Measurements from ENCODE around the gene GCSAM. TPM values are rescaled to one million over a fixed set of nuclear protein-coding genes. Genes with fewer than 3 reads are reported as not detected.

The GCSAM gene
- total RNA-seq, result 1 to 10 TPM in 2 of 4 donors, under 1 TPM in 2; 0.26 to 3.0 (median 0.85) TPM

- no peaks in the 10 kb centered on the region for H3K36me3 ChIP-seq
- no peak for DNase-seq
- no peaks in the 10 kb centered on the region for H3K27me3 ChIP-seq
- H3K27ac ChIP-seq, result peak within 1 kb of the TSS in 2 of 4 donors; percentile 6 to 58
- no peaks in the 10 kb centered on the region for H3K9me3 ChIP-seq
- intact Hi-C loops (cut with DNase I), result no loop called here
- 7 to 9% methylated on average over 3 to 4 of the region's 5 CpGs for WGBS, 2 donors
- H3K4me1 ChIP-seq, result peaks cover 0 to 23% (median 0%) of the 10 kb centered on the region in 3 donors
- peak within 1 kb of the TSS; percentile 1 to 49 (median 8) for H3K4me3 ChIP-seq
- TF ChIP-seq CTCF (IDR thresholded peaks at IDR 0.05) (no peak), POLR2A (IDR thresholded peaks at IDR 0.05) (peak in 1 of 4 donors; percentile 41)
Measured at GRCh38 chr3:112132975-112133448, at the start of gene GCSAM. TSS of gene GCSAM (minus strand) at chr3:112133248. CDS start at chr3:112133120, 128 bp downstream.

GRCh38 chr3:112175646-112176045 is 42.6 kb upstream of the GCSAM start:
- Histone ChIP-seq H3K4me3 (no peak overlapping the region), H3K36me3 (no peaks in the 10 kb centered on the region), H3K27ac (no peak overlapping the region), H3K9me3 (no peaks in the 10 kb centered on the region), H3K27me3 (no peaks in the 10 kb centered on the region), H3K4me1 (no peaks in the 10 kb centered on the region)
- no peak for DNase-seq
- TF ChIP-seq CTCF (IDR thresholded peaks at IDR 0.05), result no peak
- no peak for TF ChIP-seq POLR2A (IDR thresholded peaks at IDR 0.05)
- WGBS, 2 donors, result 75 to 93% methylated on average over 3 to 5 of the region's 6 CpGs
- intact Hi-C loops (cut with DNase I), result no loop called here

GRCh38 chr3:112175037-112175436 is 42.0 kb upstream of the GCSAM start:
- DNase-seq, result no peak
- intact Hi-C loops (cut with DNase I), result no loop called here
- H3K27me3 ChIP-seq, result no peaks in the 10 kb centered on the region
- H3K9me3 ChIP-seq, result no peaks in the 10 kb centered on the region
- no peak for TF ChIP-seq CTCF (IDR thresholded peaks at IDR 0.05)
- no peak for TF ChIP-seq POLR2A (IDR thresholded peaks at IDR 0.05)
- H3K36me3 ChIP-seq, result no peaks in the 10 kb centered on the region
- WGBS, 2 donors, result 100% methylated on average over 4 of the region's 5 CpGs; no CpG with 5 or more reads in 1 of the 2 donors
- H3K4me1 ChIP-seq, result no peaks in the 10 kb centered on the region
- H3K4me3 ChIP-seq, result no peak overlapping the region
- no peak overlapping the region for H3K27ac ChIP-seq

- WGBS, 2 donors, result 84% methylated on average over 3 of the region's 3 CpGs
- no peaks in the 10 kb centered on the region for H3K4me1 ChIP-seq
- H3K9me3 ChIP-seq, result no peaks in the 10 kb centered on the region
- no peaks in the 10 kb centered on the region for H3K27me3 ChIP-seq
- TF ChIP-seq POLR2A (IDR thresholded peaks at IDR 0.05) (no peak), CTCF (IDR thresholded peaks at IDR 0.05) (no peak)
- no peak for DNase-seq
- intact Hi-C loops (cut with DNase I), result no loop called here
- no peak overlapping the region for H3K27ac ChIP-seq
- H3K4me3 ChIP-seq, result no peak overlapping the region
- H3K36me3 ChIP-seq, result no peaks in the 10 kb centered on the region
Measured at GRCh38 chr3:112171144-112171543, 38.1 kb upstream of the GCSAM start.

- Histone ChIP-seq H3K27me3 (no peaks in the 10 kb centered on the region), H3K4me3 (no peak overlapping the region), H3K4me1 (no peaks in the 10 kb centered on the region), H3K36me3 (no peaks in the 10 kb centered on the region), H3K27ac (no peak overlapping the region), H3K9me3 (no peaks in the 10 kb centered on the region)
- WGBS, 2 donors, result 86 to 88% methylated on average over 2 of the region's 2 CpGs
- intact Hi-C loops (cut with DNase I), result no loop called here
- DNase-seq, result no peak
- TF ChIP-seq CTCF (IDR thresholded peaks at IDR 0.05), result no peak
Measured at GRCh38 chr3:112170046-112170445, 37.0 kb upstream of the GCSAM start.
